Activated CD4-positive, alpha-beta memory T cell treated with anti-CD3 and anti-CD28 coated beads, Interleukin-2, amount 10 ng/mL, durations not matched to agents 7 days and 5 days (primary cell): ENCODE results near the gene LRRC40. TPM values are rescaled to one million over a fixed set of nuclear protein-coding genes. Genes with fewer than 3 reads are reported as not detected.

Source experiments
- total RNA-seq, 2 experiments: library from RNA; stranded (reverse); gene quantifications; one replicate each; pipeline ENCODE4 v1.2.3, GENCODE V29; 2021

Gene LRRC40
- total RNA-seq, 2 experiments from 2014 or later, result 19.1 to 20.0 TPM

Other genes starting within 250 kb of the LRRC40 start
- gene SRSF11, start 15.8 kb upstream of the LRRC40 start, total RNA-seq, result 100 to 1,000 TPM; 177 to 178 TPM
- gene ANKRD13C, start 149.1 kb upstream of the LRRC40 start, total RNA-seq, result 10 to 100 TPM; 24.1 to 24.9 TPM
- gene CTH, start 205.7 kb upstream of the LRRC40 start, total RNA-seq, result 10 to 100 TPM; 14.6 to 16.6 TPM